K562 (cell line): ENCODE results near the gene NUB1. TPM values are rescaled to one million over a fixed set of nuclear protein-coding genes. Genes with fewer than 3 reads are reported as not detected.
A peak's percentile ranks its signal among the peaks of the same experiment; 100 is the strongest.

Source experiments
- ATAC-seq: fragments of 200-7000 bp; cut with Tn5 transposase; 3 replicates; pipeline ENCODE4 v1.9.1; 2020; ENCODE audit warnings: moderate library complexity
- BruUV-seq: library from RNA; stranded (reverse); fragments of 400-500 nt; replicated peaks from 2 replicates; lab custom pipeline; 2021; lab: Mats Ljungman, UMichigan
- CTCF ChIA-PET: fragments of 300-600 bp; formaldehyde crosslinking; extraction: SDS; loops from one replicate; lab custom pipeline; 2021; ENCODE audit warnings: low intra/inter-chr PET ratio; lab: Yijun Ruan, JAX
- POLR2A ChIA-PET: fragments of 300-600, 350-650 bp; sonication (Branson Sonifier 250); formaldehyde crosslinking; extraction: SDS; loops from one replicate; lab custom pipeline; 2021; ENCODE audit warnings: antibody characterized with exemption, inconsistent platforms; lab: Yijun Ruan, JAX
- DNase-seq, 4 experiments: peaks; one replicate each; pipeline versions ENCODE4 v3.0.0 to v3.0.0-alpha.2; 2011 to 2018; ENCODE audit warnings: low spot score in 3 of 4, mixed read lengths in 3 of 4; ENCODE audit errors: extremely low read depth in 1 of 4
- FAIRE-seq: peaks from 2 replicates; lab custom pipeline; 2011; peaks lifted over from hg19 to GRCh38; lab: Jason Lieb, UNC
- H2AFZ ChIP-seq: 2 replicates; pipeline ENCODE4 v1.6.0; 2011; ENCODE audit warnings: low read depth, low read length, control low read depth, inconsistent platforms
- H3K27ac ChIP-seq: fragments of 200-600 bp; 3 replicates; pipeline ENCODE4 v1.8.0; 2011; ENCODE audit warnings: low read depth, mild to moderate bottlenecking, control low read depth, inconsistent platforms, low read length, moderate library complexity, mixed read lengths; ENCODE audit errors: extremely low read depth
- H3K27me3 ChIP-seq, 2 experiments: fragments of 300-600 bp in 1 of 2; 2 replicates in 1 of 2; 3 replicates in 1 of 2; pipeline versions ENCODE4 v1.6.0 to v1.8.0; 2011; ENCODE audit warnings: inconsistent platforms in 2 of 2, low read length in 2 of 2, mild to moderate bottlenecking in 1 of 2, mixed read lengths in 1 of 2, moderate library complexity in 1 of 2; ENCODE audit not compliant: control insufficient read depth in 2 of 2, insufficient read depth in 2 of 2
- H3K36me3 ChIP-seq: fragments of 300-600 bp; 3 replicates; pipeline ENCODE4 v1.8.0; 2011; ENCODE audit warnings: mild to moderate bottlenecking, low read length, inconsistent platforms; ENCODE audit not compliant: control insufficient read depth, insufficient read depth
- H3K4me1 ChIP-seq, 2 experiments: fragments of 200-600 bp in 1 of 2; replicated peaks in 1 of 2; 2 replicates in 1 of 2; 3 replicates in 1 of 2; pipeline versions ENCODE4 v1.5.1 to v1.8.0; 2011; ENCODE audit warnings: inconsistent platforms in 2 of 2, low read length in 2 of 2, mild to moderate bottlenecking in 1 of 2, mixed read lengths in 1 of 2, moderate library complexity in 1 of 2; ENCODE audit not compliant: control insufficient read depth in 2 of 2, insufficient read depth in 2 of 2
- H3K4me2 ChIP-seq: 2 replicates; pipeline ENCODE4 v1.6.1; 2011; ENCODE audit warnings: low read length, control low read depth, inconsistent platforms, mixed read lengths; ENCODE audit not compliant: insufficient read depth
- H3K4me3 ChIP-seq: fragments of 200-600 bp; sonication (generic), shearing (Covaris generic); 2 replicates; pipeline ENCODE4 v1.5.1; 2016; ENCODE audit warnings: control low read depth, inconsistent platforms
- H3K79me2 ChIP-seq: fragments of 200-600 bp; 3 replicates; pipeline ENCODE4 v1.8.0; 2011; ENCODE audit warnings: low read length, inconsistent platforms; ENCODE audit not compliant: control insufficient read depth, insufficient read depth
- H3K9ac ChIP-seq, 2 experiments: 2 replicates each; pipeline versions ENCODE4 v1.6.0 to v1.6.1; 2011; ENCODE audit warnings: low read depth in 2 of 2, low read length in 2 of 2, control low read depth in 1 of 2, inconsistent platforms in 1 of 2, mild to moderate bottlenecking in 1 of 2, mixed read lengths in 1 of 2; ENCODE audit not compliant: insufficient read depth in 1 of 2
- H3K9me1 ChIP-seq: one replicate; pipeline ENCODE4 v1.6.0; 2011; ENCODE audit warnings: inconsistent platforms, mild to moderate bottlenecking, low read length, moderate library complexity; ENCODE audit not compliant: control insufficient read depth, insufficient read depth
- H3K9me3 ChIP-seq: replicated peaks from 2 replicates; pipeline ENCODE4 v1.5.1; 2011; ENCODE audit warnings: low read depth, low read length, inconsistent platforms; ENCODE audit not compliant: control insufficient read depth, insufficient read depth
- H4K20me1 ChIP-seq: replicated peaks from 2 replicates; pipeline ENCODE4 v1.6.1; 2011; ENCODE audit warnings: low read length, inconsistent platforms, mixed read lengths; ENCODE audit not compliant: control insufficient read depth, insufficient read depth
- CSDE1 ChIP-seq, 2 experiments: fragments of 450-650 bp; IDR thresholded peaks; 2 replicates each; pipeline ENCODE4 v1.6.1; 2016; ENCODE audit warnings: mild to moderate bottlenecking in 1 of 2
- EZH2 ChIP-seq: IDR thresholded peaks from 2 replicates; pipeline ENCODE4 v1.6.1; 2012; ENCODE audit warnings: low read depth, mild to moderate bottlenecking, inconsistent platforms, low read length, borderline replicate concordance
- GATA2 ChIP-seq: sonication (generic); formaldehyde crosslinking; IDR thresholded peaks from 2 replicates; pipeline ENCODE4 v1.4.0; 2020; ENCODE audit warnings: mild to moderate bottlenecking, missing genetic modification reagents
- TEAD1 ChIP-seq, 2 experiments: fragments of 450-650 bp in 1 of 2; sonication (generic) in 1 of 2; formaldehyde crosslinking; IDR thresholded peaks; 2 replicates each; pipeline versions ENCODE4 v1.4.0 to v1.8.0; 2020 to 2022; ENCODE audit warnings: mild to moderate bottlenecking in 2 of 2, missing genetic modification reagents in 1 of 2
- XRCC4 ChIP-seq: IDR thresholded peaks from one replicate; pipeline ENCODE4 v1.6.1; 2011; ENCODE audit not compliant: insufficient read depth, insufficient read length; ENCODE audit errors: extremely low read depth
- ZNF583 ChIP-seq: fragments of 250-450 bp; sonication (Bioruptor Pico); IDR thresholded peaks from 2 replicates; pipeline ENCODE4 v1.4.0; 2020
- ZNF717 ChIP-seq: fragments of 250-450 bp; sonication (Bioruptor Pico); IDR thresholded peaks from 2 replicates; pipeline ENCODE4 v1.5.0; 2021
- WGBS: fragments of 100-300 bp; shearing (Covaris generic); methylation state at CpG from one replicate; pipeline ENCODE4 v1.1.6; 2016; ENCODE audit warnings: low coverage, mixed read lengths; ENCODE audit not compliant: insufficient coverage; ENCODE audit errors: missing lambda C conversion rate; 5-methylcytosine and 5-hydroxymethylcytosine counted together
- in situ Hi-C: fragments of 300-500 bp; cut with MboI; formaldehyde crosslinking; loops from 4 replicates; pipeline ENCODE4 v1.15.0; 2018; ENCODE audit warnings: inconsistent platforms, mixed read lengths
- intact Hi-C: fragments of 100-400 bp; cut with micrococcal nuclease; formaldehyde crosslinking; loops from 2 replicates; pipeline ENCODE4 v1.14.2; 2022
- polyA plus RNA-seq, 8 experiments: library from polyadenylated mRNA; depleted of rRNA in 4 of 8; stranded (reverse) in 5 of 8; unstranded in 3 of 8; fragments of >200 nt; fragmentation: Nextera tagmentation in 2 of 8; fragmentation: Illumina TruSeq in 1 of 8; extraction: Ambion mirVana in 2 of 8; extraction: Trizol in 1 of 8; gene quantifications; 2 replicates each; pipeline versions ENCODE4 v1.2.1 to v1.2.3, GENCODE V29; 2011 to 2014; ENCODE audit warnings: inconsistent platforms in 1 of 8, missing spikeins in 1 of 8
- total RNA-seq, 7 experiments: library from RNA; depleted of rRNA in 6 of 7; stranded (reverse); fragments of >200 nt in 6 of 7; fragmentation: Illumina TruSeq in 2 of 7; extraction: Trizol in 2 of 7; gene quantifications; 2 replicates each; pipeline versions ENCODE4 v1.2.1 to v1.2.3, GENCODE V29; 2011 to 2021; ENCODE audit warnings: low replicate concordance in 1 of 7
- TF ChIP-seq, protein P1 (sequence below): fragments of 450-650 bp; IDR thresholded peaks from 2 replicates; pipeline ENCODE4 v1.6.1; 2014; ENCODE audit warnings: low read depth, mild to moderate bottlenecking, moderate library complexity, borderline replicate concordance
- TF ChIP-seq, protein P2 (sequence below), 2 experiments: fragments of 450-650 bp; conservative IDR thresholded peaks; 2 replicates each; pipeline ENCODE4 v1.6.1; 2017; ENCODE audit warnings: mild to moderate bottlenecking in 2 of 2, moderate library complexity in 2 of 2

The NUB1 gene
- total and polyA plus RNA-seq, 9 of the 15 experiments (the other 6 are each of a cell fraction or from before 2014, with no cell fraction given) = 43.2 to 159 (median 85.2) TPM

DNA sequence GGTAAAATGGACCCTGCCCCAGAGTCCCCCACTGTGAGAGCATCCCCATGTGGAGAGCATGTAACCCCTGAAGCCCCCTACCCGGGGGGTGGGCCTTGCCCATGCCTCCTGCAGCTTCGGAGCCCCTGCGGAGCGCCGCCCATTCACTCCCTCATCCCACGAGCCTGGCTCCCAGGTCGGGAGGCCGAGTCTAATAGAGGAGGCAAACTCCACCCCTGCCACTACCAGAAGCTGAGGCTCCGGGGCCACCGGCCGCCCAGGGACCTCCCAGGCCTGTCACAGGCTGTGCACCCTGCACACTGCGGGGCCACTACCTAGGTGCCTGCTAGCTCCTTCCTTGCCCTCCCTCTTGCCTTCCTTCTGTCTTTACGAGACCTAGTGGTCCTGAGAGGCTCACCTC lies 50.8 kb downstream of the NUB1 start:
- 47% methylated on average over 13 of the region's 13 CpGs for WGBS
- no peaks in the 10 kb centered on the region for H3K9me3 ChIP-seq
- peaks cover 43 to 77% of the 10 kb centered on the region in 2 experiments for H3K4me1 ChIP-seq
- no peak overlapping the region for H2AFZ ChIP-seq
- no peak overlapping the region for H3K4me3 ChIP-seq
- CTCF ChIA-PET = no interaction called here
- TF ChIP-seq GATA2 (CRISPR knock-in tag) = no peak
- DNase-seq (no peak), FAIRE-seq (no peak), ATAC-seq (no peak)
- H3K9ac ChIP-seq = no peak overlapping the region; a peak in 1 of 4 replicates
- H3K4me2 ChIP-seq = no peak overlapping the region
- no peak overlapping the region for H3K27ac ChIP-seq
- peaks cover 4 to 43% of the 10 kb centered on the region in 2 experiments; a peak in 4 of 5 replicates for H3K27me3 ChIP-seq
- no TSS peak for BruUV-seq
- 0 out of 2 replicates have a peak, but pooled peaks cover 5% of the 10 kb centered on the region for H4K20me1 ChIP-seq
- in situ Hi-C loops (no loop called here), intact Hi-C loops (loop anchor here (10.0 kb wide), 1 partner anchor 52 kb away; the partner anchor contains the start of gene CRYGN)
- H3K36me3 ChIP-seq = no peaks in the 10 kb centered on the region
- POLR2A ChIA-PET = interaction anchor here (0.5 to 2.3 kb wide), 2 partner anchors 8 to 333 kb away, joined by 4 to 7 read pairs; no protein-coding TSS in a partner anchor
- no peaks in the 10 kb centered on the region for H3K79me2 ChIP-seq
- H3K9me1 ChIP-seq = peaks cover 4% of the 10 kb centered on the region

DNA sequence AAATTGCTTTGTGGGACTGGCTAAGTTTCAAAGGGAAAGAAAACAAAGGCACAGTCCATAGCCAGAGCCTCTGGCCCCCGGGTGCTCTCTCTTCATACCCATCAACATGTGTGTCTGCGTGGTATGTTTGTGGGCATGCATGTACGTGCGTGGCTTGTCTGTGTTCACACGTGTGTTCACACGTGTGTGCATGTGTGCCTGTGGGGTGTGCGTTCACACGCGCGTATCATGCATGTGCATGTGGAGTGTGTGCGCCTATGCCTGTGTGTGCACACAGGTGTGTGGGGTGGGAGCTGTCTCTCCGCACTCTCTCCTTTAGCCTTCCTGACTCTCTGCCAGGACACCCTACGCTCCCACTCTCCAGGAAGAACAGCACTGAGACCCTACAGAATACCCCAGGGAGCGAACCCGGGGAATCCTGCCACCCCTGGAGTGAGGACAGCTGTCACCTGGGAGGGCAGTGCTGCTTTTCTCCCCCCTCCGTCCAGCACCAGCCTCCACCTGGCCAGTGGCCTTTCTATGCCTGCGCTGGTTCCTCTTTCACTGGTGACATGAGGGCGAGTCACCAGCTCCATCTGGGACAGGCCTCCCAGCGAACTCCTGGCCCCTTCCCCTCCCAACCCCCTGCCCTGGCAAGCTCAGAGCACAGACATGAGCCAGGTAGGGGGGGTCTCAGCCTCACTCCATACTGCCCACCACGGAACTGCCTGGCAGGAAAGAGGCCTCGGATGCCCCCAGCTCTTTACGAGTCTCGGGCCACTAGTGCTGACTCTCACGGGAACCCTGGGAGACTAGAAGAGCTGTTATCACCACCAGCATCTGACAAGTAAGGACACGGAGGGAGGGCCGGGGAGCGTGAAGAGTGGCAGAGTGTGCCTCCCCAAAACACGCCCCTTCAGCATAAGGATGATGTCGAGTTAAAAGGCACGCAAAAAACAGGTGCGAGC lies 51.7 kb downstream of the NUB1 start:
- WGBS = 49% methylated on average over 29 of the region's 31 CpGs
- no TSS peak for BruUV-seq
- FAIRE-seq (peak; percentile 73), ATAC-seq (no peak), DNase-seq (peak in 3 of 4 experiments; percentile 55 to 58 (median 55))
- H3K4me3 ChIP-seq = no peak overlapping the region
- peaks cover 43 to 73% of the 10 kb centered on the region in 2 experiments for H3K4me1 ChIP-seq
- H3K36me3 ChIP-seq = no peaks in the 10 kb centered on the region
- POLR2A ChIA-PET = interaction anchor here (0.5 to 2.3 kb wide), 4 partner anchors 9 to 350 kb away, joined by 3 to 7 read pairs (median 4); no protein-coding TSS in a partner anchor
- peaks cover 2 to 35% of the 10 kb centered on the region in 2 experiments; a peak in 4 of 5 replicates for H3K27me3 ChIP-seq
- in situ Hi-C loops = no loop called here
- H3K4me2 ChIP-seq = no peak overlapping the region; the same call in 1 of the 2 replicates
- CTCF ChIA-PET = no interaction called here
- intact Hi-C loops = loop anchor here (10.0 kb wide), 1 partner anchor 51 kb away; the partner anchor contains the start of gene CRYGN
- H3K79me2 ChIP-seq = no peaks in the 10 kb centered on the region
- H3K9me3 ChIP-seq = peaks cover 5% of the 10 kb centered on the region
- H3K9me1 ChIP-seq = peaks cover 4% of the 10 kb centered on the region
- H3K27ac ChIP-seq = no peak overlapping the region
- 0 out of 2 replicates have a peak, but pooled peaks cover 5% of the 10 kb centered on the region for H4K20me1 ChIP-seq
- peak overlapping the region in 1 of 2 experiments; percentile 6; a peak in 2 of 4 replicates for H3K9ac ChIP-seq
- H2AFZ ChIP-seq = peak overlapping the region; percentile 65; the same call in 1 of the 2 replicates
- TF ChIP-seq EZH2 = no peak
- TF ChIP-seq CSDE1 (IDR thresholded peaks at IDR 0.05) = no peak
- no peak for TF ChIP-seq TEAD1 (CRISPR knock-in tag; IDR thresholded peaks at IDR 0.05)
- no peak for TF ChIP-seq ZNF717
- TF ChIP-seq, protein P1, sequence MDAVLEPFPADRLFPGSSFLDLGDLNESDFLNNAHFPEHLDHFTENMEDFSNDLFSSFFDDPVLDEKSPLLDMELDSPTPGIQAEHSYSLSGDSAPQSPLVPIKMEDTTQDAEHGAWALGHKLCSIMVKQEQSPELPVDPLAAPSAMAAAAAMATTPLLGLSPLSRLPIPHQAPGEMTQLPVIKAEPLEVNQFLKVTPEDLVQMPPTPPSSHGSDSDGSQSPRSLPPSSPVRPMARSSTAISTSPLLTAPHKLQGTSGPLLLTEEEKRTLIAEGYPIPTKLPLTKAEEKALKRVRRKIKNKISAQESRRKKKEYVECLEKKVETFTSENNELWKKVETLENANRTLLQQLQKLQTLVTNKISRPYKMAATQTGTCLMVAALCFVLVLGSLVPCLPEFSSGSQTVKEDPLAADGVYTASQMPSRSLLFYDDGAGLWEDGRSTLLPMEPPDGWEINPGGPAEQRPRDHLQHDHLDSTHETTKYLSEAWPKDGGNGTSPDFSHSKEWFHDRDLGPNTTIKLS = no peak
- no peak for TF ChIP-seq XRCC4
- TF ChIP-seq ZNF583 (CRISPR knock-in tag) = no peak
- TF ChIP-seq, protein P2, sequence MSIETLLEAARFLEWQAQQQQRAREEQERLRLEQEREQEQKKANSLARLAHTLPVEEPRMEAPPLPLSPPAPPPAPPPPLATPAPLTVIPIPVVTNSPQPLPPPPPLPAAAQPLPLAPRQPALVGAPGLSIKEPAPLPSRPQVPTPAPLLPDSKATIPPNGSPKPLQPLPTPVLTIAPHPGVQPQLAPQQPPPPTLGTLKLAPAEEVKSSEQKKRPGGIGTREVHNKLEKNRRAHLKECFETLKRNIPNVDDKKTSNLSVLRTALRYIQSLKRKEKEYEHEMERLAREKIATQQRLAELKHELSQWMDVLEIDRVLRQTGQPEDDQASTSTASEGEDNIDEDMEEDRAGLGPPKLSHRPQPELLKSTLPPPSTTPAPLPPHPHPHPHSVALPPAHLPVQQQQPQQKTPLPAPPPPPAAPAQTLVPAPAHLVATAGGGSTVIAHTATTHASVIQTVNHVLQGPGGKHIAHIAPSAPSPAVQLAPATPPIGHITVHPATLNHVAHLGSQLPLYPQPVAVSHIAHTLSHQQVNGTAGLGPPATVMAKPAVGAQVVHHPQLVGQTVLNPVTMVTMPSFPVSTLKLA (conservative IDR thresholded peaks at IDR 0.05) = no peak
